Measurements from ENCODE around the gene SLC1A4.

- no peak for TF ChIP-seq EZH2 (IDR thresholded peaks at IDR 0.05)
- peak; percentile 37; the same call in 1 of the 2 replicates for TF ChIP-seq POLR2AphosphoS5 (IDR thresholded peaks at IDR 0.05; ENCODE audit: borderline replicate concordance, low read depth, low read length)
- no peak for TF ChIP-seq FOXP2 (optimal IDR thresholded peaks at IDR 0.05; ENCODE audit: control extremely low read depth, extremely low read length, insufficient read depth)
Observed at GRCh38 chr2:65035351-65035943, 46.2 kb downstream of the SLC1A4 start.

All from SK-N-MC (cell line).